C4-2B (cell line): Measurements from ENCODE around the gene SNRNP35.
"Not testable (repeated sequence)": the region's sequence is repeated elsewhere in the genome, so short reads cannot be mapped to it uniquely, and the experiment has no call there.

Source experiments
- CTCF ChIP-seq: fragments of 450-650 bp; conservative IDR thresholded peaks from 2 replicates; pipeline ENCODE4 v1.5.1; 2017; ENCODE audit warnings: mild to moderate bottlenecking
- ZFX ChIP-seq: fragments of 450-650 bp; IDR thresholded peaks from 2 replicates; pipeline ENCODE4 v1.6.1; 2017

GRCh38 chr12:123481251-123481650, 23.3 kb downstream of the SNRNP35 start:
- not testable (repeated sequence) for TF ChIP-seq CTCF, ZFX
